ENCODE results near the gene SLC17A9.

SLC17A9 gene

DNA sequence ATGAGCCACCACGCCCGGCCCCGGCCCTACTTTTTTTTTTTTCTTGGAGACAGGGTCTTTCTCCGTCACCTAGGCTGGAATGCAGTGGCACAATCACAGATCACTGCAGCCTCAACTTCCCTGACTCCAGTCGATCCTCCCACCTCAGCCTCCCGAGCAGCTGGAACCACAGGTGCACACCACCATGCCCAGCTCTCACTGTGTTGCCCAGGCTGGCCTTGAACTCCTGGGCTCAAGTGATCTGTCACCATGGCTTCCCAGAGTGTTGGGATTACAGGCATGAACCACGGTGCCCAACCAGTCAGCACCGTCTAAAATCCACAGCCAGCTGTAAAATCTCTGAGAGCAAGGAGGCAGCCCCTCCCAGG is 17.4 kb downstream of the SLC17A9 start:
- H3K9me3 ChIP-seq (ENCODE audit: insufficient read depth, low read depth, low read length) = no peaks in the 10 kb centered on the region
- no peak overlapping the region for H3K27ac ChIP-seq (ENCODE audit: low read length)
- H3K9ac ChIP-seq (ENCODE audit: low read depth, low read length) = no peak overlapping the region
- H3K4me3 ChIP-seq (ENCODE audit: low read length) = no peak overlapping the region
- H3K27me3 ChIP-seq (ENCODE audit: insufficient read depth, low read length) = peaks cover 38% of the 10 kb centered on the region
- no peaks in the 10 kb centered on the region for H3K36me3 ChIP-seq (ENCODE audit: insufficient read depth, low read depth, low read length)
- no peaks in the 10 kb centered on the region for H3K4me1 ChIP-seq (ENCODE audit: insufficient read depth, low read length)

DNA sequence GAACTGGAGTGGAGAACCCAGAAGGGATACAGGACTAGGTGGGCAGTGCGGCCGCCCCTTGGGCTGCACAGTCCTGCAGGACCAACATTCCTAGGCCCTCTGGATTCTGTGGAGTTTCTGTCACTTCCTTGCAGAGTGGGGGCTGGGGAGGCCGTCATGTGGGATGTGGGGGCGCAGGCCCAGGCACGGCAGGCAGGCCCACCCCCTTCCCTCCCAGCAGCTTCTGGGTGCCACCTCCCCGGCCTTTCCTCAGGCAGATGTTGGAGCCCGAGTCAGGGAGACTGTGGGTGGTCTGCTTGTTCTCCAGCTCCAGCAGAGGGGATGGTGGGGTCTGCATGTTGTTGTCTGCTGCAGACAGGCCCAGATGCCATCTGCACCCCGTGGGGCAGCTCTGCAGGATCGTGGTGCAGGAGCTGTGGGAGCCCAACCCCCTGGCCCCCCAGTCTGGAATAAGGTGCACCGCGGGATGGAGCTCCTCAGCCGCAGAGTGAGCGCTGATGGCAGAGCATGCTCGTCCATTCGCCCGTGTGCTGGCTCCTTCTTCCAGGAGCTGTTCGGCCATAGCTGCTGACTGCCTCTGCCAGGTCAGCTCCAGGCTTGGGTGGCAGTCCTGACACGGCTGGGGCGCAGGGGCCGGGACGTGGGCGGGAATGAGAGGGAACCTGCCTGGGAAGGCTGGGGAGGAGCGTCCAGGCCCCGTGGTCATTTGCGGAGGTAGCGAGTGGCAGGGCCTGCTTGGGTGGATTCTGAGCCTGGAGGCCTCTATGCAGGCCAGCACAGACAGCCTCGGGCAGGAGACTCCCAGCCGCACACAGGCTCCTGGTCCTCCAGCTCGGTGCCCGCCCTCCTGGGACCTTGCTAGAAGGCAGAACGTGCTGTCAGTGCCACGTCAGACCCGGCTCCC is 18.1 kb downstream of the SLC17A9 start:
- no peaks in the 10 kb centered on the region for H3K36me3 ChIP-seq (ENCODE audit: insufficient read depth, low read depth, low read length)
- H3K27ac ChIP-seq (ENCODE audit: low read length) = no peak overlapping the region
- H3K27me3 ChIP-seq (ENCODE audit: insufficient read depth, low read length) = peaks cover 44% of the 10 kb centered on the region
- H3K9ac ChIP-seq (ENCODE audit: low read depth, low read length) = no peak overlapping the region
- H3K4me1 ChIP-seq (ENCODE audit: insufficient read depth, low read length) = no peaks in the 10 kb centered on the region
- H3K4me3 ChIP-seq (ENCODE audit: low read length) = no peak overlapping the region
- H3K9me3 ChIP-seq (ENCODE audit: insufficient read depth, low read depth, low read length) = no peaks in the 10 kb centered on the region

DNA sequence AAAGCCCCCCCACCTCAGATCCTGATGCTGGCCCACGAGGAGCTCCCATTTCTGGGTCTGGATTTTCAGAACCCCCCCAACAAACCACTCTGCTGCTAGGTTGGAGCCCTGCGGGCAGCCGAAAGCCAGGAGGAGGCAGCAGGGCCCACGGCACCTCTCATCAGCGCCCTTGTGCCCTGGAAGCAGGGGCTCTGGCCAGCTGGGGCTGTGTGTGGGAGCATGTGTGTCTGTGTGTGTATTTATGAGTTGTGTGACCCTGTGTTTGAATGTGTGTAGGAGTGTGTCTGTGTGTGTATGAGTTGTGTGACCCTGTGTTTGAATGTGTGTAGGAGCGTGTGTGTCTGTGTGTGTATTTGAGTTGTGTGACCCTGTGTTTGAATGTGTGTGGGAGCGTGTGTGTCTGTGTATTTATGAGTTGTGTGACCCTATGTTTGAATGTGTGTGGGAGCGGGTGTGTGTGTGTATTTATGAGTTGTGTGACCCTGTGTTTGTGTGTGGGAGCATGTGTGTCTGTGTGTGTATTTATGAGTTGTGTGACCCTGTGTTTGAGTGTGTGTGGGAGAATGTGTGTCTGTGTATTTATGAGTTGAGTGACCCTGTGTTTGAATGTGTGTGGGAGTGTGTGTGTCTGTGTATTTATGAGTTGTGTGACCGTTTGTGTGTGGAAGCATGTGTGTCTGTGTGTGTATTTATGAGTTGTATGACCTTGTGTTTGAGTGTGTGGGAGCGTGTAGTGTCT is 18.9 kb downstream of the SLC17A9 start:
- no peaks in the 10 kb centered on the region for H3K36me3 ChIP-seq (ENCODE audit: insufficient read depth, low read depth, low read length)
- no peak overlapping the region for H3K9ac ChIP-seq (ENCODE audit: low read depth, low read length)
- no peak overlapping the region for H3K4me3 ChIP-seq (ENCODE audit: low read length)
- H3K27ac ChIP-seq (ENCODE audit: low read length) = no peak overlapping the region
- peaks cover 52% of the 10 kb centered on the region for H3K27me3 ChIP-seq (ENCODE audit: insufficient read depth, low read length)
- no peaks in the 10 kb centered on the region for H3K4me1 ChIP-seq (ENCODE audit: insufficient read depth, low read length)
- no peaks in the 10 kb centered on the region for H3K9me3 ChIP-seq (ENCODE audit: insufficient read depth, low read depth, low read length)

DNA sequence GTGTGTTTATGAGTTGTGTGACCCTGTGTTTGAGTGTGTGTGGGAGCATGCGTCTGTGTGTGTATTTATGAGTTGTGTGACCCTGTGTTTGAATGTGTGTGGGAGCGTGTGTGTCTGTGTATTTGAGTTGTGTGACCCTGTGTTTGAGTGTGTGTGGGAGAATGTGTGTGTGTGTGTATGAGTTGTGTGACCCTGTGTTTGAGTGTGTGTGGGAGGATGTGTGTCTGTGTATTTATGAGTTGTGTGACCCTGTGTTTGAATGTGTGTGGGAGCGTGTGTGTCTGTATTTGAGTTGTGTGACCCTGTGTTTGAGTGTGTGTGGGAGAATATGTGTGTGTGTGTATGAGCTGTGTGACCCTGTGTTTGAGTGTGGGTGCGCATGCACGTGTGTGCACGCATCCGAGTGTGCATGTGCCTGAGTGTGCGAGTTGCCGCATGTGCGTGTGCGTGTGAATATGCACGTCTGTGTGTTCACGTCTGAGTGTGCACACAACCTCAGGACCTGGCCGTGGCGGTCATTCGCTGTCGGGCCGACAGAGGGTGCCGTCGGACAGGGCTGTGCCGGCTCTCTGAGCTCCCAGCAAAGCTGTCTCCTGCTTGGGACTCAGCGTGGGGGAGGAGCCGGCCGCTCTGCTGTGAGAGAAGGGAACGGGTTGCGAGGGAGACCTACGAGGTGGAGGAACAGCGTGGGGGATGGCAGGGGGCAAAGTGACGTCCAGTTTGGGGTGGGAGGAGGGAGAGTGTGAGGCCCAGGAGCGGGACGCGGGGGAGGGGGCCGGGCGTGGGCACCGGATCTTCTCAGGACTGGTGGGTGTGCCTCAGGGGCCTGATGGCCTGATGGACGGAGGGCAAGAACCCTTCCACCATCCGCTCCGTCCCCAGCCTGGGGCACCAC is 19.7 kb downstream of the SLC17A9 start:
- H3K27ac ChIP-seq (ENCODE audit: low read length) = no peak overlapping the region

DNA sequence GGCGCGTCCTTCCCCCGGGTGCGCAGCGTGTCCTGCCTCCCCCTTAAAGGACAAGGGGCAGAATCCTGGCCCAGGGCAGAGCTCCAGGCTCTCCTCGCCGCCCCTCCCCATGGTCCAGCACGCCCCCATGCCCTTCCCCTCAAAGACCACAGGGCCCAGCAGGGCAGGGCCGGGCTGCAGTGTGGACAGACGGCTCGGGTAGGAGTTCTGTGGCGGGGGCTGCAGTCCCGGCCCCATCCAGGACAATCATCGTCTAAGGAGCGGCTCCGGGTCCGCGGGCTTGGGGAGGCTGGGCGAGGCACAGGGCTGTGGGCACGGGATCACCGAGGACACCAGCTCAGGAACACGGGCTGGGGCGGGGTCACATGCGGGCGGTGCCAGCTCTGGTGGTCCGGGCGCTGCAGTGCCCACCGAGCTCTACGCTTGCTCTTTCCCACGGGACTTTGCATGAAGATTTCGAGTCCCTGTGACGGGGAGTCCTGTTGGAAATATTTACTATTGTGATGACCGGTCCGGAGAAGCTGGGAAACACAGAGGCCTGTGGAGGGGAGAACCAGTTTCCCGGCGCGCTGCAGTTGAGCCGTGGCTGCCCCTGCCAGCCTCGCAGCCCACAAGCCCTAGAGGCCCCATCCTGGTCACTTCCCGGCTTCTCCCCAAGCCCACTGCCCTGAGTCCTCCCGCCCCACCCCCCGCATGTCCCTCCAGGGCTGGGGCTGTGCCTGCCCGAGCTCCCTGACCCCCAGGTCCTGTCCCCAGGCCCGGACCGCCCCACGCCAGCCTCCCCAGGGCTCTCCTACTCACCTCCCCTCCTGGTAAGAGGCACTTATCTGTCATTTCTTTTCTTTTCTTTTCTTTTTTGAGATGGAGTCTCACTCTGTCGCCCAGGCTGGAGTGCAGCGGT is 20.6 kb downstream of the SLC17A9 start:
- Histone ChIP-seq H3K27me3 (ENCODE audit: insufficient read depth, low read length) (peaks cover 58% of the 10 kb centered on the region), H3K9me3 (ENCODE audit: insufficient read depth, low read depth, low read length) (no peaks in the 10 kb centered on the region), H3K4me1 (ENCODE audit: insufficient read depth, low read length) (no peaks in the 10 kb centered on the region), H3K27ac (ENCODE audit: low read length) (no peak overlapping the region), H3K36me3 (ENCODE audit: insufficient read depth, low read depth, low read length) (no peaks in the 10 kb centered on the region), H3K4me3 (ENCODE audit: low read length) (peak overlapping the region; percentile 51; the same call in 1 of the 2 replicates), H3K9ac (ENCODE audit: low read depth, low read length) (no peak overlapping the region)

More for the DNA sequence above, 19.7 kb downstream of the SLC17A9 start:
- Histone ChIP-seq H3K4me3 (ENCODE audit: low read length) (peak overlapping the region; percentile 51; the same call in 1 of the 2 replicates), H3K36me3 (ENCODE audit: insufficient read depth, low read depth, low read length) (no peaks in the 10 kb centered on the region), H3K27me3 (ENCODE audit: insufficient read depth, low read length) (peaks cover 58% of the 10 kb centered on the region), H3K9me3 (ENCODE audit: insufficient read depth, low read depth, low read length) (no peaks in the 10 kb centered on the region), H3K4me1 (ENCODE audit: insufficient read depth, low read length) (no peaks in the 10 kb centered on the region), H3K9ac (ENCODE audit: low read depth, low read length) (no peak overlapping the region)

DNA sequence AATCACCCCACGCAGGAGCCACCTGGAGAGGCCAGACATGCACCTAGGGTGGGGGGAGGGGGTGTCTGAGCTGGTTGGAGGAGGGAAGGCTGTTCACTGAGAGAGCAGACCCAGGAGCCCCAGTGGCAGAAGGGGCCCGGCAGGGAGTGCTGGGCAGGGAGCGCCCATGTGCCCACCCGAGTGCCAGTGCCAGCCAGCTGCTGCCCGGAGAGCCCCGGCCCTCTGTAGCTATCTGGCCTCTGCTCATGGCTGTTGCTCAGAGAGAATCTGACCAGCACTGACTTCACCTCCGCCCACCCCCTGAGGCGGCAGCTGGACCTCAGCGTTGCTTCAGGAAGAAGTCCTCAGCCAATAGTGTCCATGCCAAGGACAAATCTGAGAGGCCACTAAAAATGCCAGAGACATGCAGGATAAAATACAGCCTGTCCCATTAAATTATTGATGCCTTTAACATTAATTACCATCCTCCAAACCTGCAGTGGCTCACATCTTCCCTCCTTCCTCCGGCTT is 22.8 kb downstream of the SLC17A9 start:
- H3K4me3 ChIP-seq (ENCODE audit: low read length) = no peak overlapping the region
- no peaks in the 10 kb centered on the region for H3K36me3 ChIP-seq (ENCODE audit: insufficient read depth, low read depth, low read length)
- no peak overlapping the region for H3K9ac ChIP-seq (ENCODE audit: low read depth, low read length)
- peaks cover 3% of the 10 kb centered on the region; the same call in 1 of the 2 replicates for H3K4me1 ChIP-seq (ENCODE audit: insufficient read depth, low read length)
- H3K27ac ChIP-seq (ENCODE audit: low read length) = no peak overlapping the region
- peaks cover 72% of the 10 kb centered on the region for H3K27me3 ChIP-seq (ENCODE audit: insufficient read depth, low read length)
- H3K9me3 ChIP-seq (ENCODE audit: insufficient read depth, low read depth, low read length) = no peaks in the 10 kb centered on the region

DNA sequence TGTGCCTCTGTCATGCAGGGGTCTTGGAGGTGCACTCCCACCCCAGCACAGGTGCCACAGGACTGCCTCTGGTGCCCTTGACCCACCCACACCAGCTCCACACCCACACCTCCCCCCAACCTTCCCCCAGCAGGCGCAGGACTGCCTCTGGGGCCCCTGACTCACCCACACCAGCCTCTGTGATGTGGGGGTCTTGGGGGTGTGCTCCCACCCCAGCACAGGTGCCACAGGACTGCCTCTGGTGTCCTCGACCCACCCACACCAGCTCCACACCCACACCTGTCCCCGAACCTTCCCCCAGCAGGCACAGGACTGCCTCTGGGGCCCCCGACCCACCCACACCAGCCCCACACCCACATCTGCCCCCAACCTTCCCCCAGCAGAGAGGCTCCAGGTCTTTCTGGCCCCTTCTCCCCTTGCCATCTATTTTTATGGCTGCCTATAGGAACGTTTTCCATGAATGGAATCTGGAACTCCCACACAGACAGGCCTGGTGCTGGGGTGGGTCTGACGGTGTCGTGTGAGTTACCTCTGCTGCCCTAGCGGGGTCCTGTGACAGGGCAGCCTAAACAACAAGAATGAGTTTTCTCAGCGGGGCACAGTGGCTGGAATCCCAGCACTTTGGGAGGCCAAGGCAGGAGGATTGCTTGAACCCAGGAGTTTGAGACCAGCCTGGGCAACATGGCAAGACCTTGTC is 23.5 kb downstream of the SLC17A9 start:
- Histone ChIP-seq H3K9me3 (ENCODE audit: insufficient read depth, low read depth, low read length) (no peaks in the 10 kb centered on the region), H3K27ac (ENCODE audit: low read length) (no peak overlapping the region), H3K36me3 (ENCODE audit: insufficient read depth, low read depth, low read length) (no peaks in the 10 kb centered on the region), H3K9ac (ENCODE audit: low read depth, low read length) (no peak overlapping the region), H3K4me3 (ENCODE audit: low read length) (no peak overlapping the region), H3K27me3 (ENCODE audit: insufficient read depth, low read length) (peaks cover 76% of the 10 kb centered on the region), H3K4me1 (ENCODE audit: insufficient read depth, low read length) (peaks cover 3% of the 10 kb centered on the region; the same call in 1 of the 2 replicates)

DNA sequence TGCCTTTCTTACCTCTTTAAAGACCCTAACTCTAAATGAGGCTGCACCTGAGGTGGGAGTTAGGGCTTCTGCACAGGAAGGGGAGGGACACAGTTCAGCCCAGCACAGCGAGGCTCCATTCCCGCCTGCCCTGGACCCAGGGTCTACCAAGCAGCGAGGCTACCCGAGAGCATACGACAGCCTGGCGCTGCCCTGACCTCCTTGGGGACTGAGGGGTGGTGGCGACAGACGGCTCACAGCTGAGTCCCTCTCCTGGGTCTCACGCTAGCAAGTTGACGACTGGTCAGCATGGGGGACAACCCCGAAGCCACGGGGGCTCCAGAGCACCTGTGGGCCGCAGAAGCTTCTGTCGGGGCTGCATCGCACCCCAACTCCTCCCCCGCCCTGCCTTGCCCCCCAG is 24.4 kb downstream of the SLC17A9 start:
- no peak overlapping the region for H3K27ac ChIP-seq (ENCODE audit: low read length)
- no peaks in the 10 kb centered on the region for H3K36me3 ChIP-seq (ENCODE audit: insufficient read depth, low read depth, low read length)
- no peak overlapping the region for H3K9ac ChIP-seq (ENCODE audit: low read depth, low read length)
- H3K4me3 ChIP-seq (ENCODE audit: low read length) = no peak overlapping the region
- no peaks in the 10 kb centered on the region for H3K9me3 ChIP-seq (ENCODE audit: insufficient read depth, low read depth, low read length)
- peaks cover 69% of the 10 kb centered on the region for H3K27me3 ChIP-seq (ENCODE audit: insufficient read depth, low read length)
- H3K4me1 ChIP-seq (ENCODE audit: insufficient read depth, low read length) = peaks cover 3% of the 10 kb centered on the region; the same call in 1 of the 2 replicates

DNA sequence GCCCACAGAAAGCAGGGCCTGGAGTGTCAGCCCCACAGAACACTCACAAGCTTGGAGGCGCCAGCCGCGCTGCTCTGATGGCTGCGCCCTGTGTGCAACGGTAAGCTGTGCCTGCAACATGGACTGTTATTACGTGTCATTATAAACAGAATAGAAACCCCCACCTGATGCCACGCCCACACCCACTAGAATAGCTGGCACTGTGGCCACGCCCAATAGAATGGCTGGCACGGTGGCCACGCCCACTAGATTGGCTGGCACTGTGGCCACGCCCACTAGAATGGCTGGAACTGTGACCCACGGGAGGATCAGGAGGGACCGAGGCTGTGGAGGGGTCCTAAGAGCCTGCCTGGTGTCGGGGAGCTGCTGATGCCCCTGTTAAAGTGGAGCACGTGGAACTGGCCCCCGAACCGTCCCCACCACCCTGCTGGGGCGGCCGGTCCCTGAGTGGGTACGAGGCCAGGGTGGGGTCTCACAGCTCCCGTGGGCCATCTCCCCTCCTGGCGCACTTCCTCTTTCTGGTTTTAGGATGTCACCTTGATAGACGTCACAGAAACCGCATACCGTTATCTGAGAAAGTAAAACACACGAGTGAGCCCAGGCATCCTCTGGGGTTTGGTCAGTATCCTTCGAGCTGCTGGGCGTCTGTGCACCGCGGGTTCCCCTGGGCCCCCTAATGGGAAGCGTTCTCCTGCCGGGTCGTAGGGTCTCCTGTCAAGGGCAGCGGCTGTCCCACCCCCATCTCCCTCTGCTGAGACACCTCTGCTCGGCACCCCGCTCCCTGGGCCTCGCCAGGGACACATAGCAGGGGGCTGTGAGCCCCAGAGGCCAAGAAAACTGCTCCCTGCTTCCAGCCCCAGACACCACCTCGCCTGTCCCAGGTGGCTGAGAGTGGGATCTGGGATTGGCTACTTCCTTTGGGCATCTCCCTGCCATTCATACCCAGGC is 25.4 kb downstream of the SLC17A9 start:
- H3K4me3 ChIP-seq (ENCODE audit: low read length) = no peak overlapping the region
- H3K9ac ChIP-seq (ENCODE audit: low read depth, low read length) = no peak overlapping the region
- H3K36me3 ChIP-seq (ENCODE audit: insufficient read depth, low read depth, low read length) = no peaks in the 10 kb centered on the region
- H3K27me3 ChIP-seq (ENCODE audit: insufficient read depth, low read length) = peaks cover 59% of the 10 kb centered on the region
- no peak overlapping the region for H3K27ac ChIP-seq (ENCODE audit: low read length)
- peaks cover 6% of the 10 kb centered on the region; the same call in 1 of the 2 replicates for H3K4me1 ChIP-seq (ENCODE audit: insufficient read depth, low read length)
- H3K9me3 ChIP-seq (ENCODE audit: insufficient read depth, low read depth, low read length) = no peaks in the 10 kb centered on the region

Data from iPS-20b (cell line).